Parathyroid adenoma (tissue), 2 donors: ENCODE measurements around the gene ERMARD.
A peak's percentile ranks its signal among the peaks of the same experiment; 100 is the strongest.

Experiments used
- H2AFZ ChIP-seq: fragments of 300-600 bp; sonication (generic); one replicate; pipeline ENCODE4 v1.7.0; 2017; ENCODE audit warnings: antibody characterized with exemption, mild to moderate bottlenecking
- H3K27ac ChIP-seq: fragments of 300-600 bp; sonication (generic); one replicate; pipeline ENCODE4 v1.7.0; 2017
- H3K27me3 ChIP-seq: fragments of 300-600 bp; sonication (generic); one replicate; pipeline ENCODE4 v1.7.0; 2017; ENCODE audit warnings: low read length; ENCODE audit not compliant: control insufficient read depth, insufficient read depth
- H3K36me3 ChIP-seq: fragments of 300-600 bp; sonication (generic); one replicate; pipeline ENCODE4 v1.7.0; 2017; ENCODE audit warnings: low read length; ENCODE audit not compliant: control insufficient read depth, insufficient read depth
- H3K4me1 ChIP-seq: fragments of 300-600 bp; sonication (generic); one replicate; pipeline ENCODE4 v1.7.0; 2017; ENCODE audit warnings: control low read depth
- H3K4me2 ChIP-seq: fragments of 300-600 bp; sonication (generic); one replicate; pipeline ENCODE4 v1.7.0; 2017; ENCODE audit warnings: low read length
- H3K4me3 ChIP-seq: fragments of 300-600 bp; sonication (generic); one replicate; pipeline ENCODE4 v1.7.0; 2017; ENCODE audit warnings: low read depth, low read length
- H3K79me2 ChIP-seq: fragments of 300-600 bp; sonication (generic); one replicate; pipeline ENCODE4 v1.7.0; 2017; ENCODE audit warnings: control low read depth
- H3K9ac ChIP-seq: fragments of 300-600 bp; sonication (generic); one replicate; pipeline ENCODE4 v1.7.0; 2017; ENCODE audit warnings: mild to moderate bottlenecking
- H3K9me3 ChIP-seq: fragments of 300-600 bp; sonication (generic); one replicate; pipeline ENCODE4 v1.7.0; 2017; ENCODE audit warnings: low read length; ENCODE audit not compliant: control insufficient read depth
- CTCF ChIP-seq: fragments of 300-600 bp; sonication (generic); IDR thresholded peaks from one replicate; pipeline ENCODE4 v1.7.0; 2017; ENCODE audit warnings: antibody characterized with exemption, mild to moderate bottlenecking
- donor health status: primary hyperparathyroidism.

Gene ERMARD

GRCh38 chr6:169807699-169808607 lies 56.5 kb downstream of the ERMARD start:
- H3K79me2 ChIP-seq, result no peaks in the 10 kb centered on the region
- H2AFZ ChIP-seq, result no peak overlapping the region
- no peak for TF ChIP-seq CTCF
- H3K36me3 ChIP-seq, result no peaks in the 10 kb centered on the region
- no peak overlapping the region for H3K4me3 ChIP-seq
- no peaks in the 10 kb centered on the region for H3K27me3 ChIP-seq
- H3K9ac ChIP-seq, result no peak overlapping the region
- H3K4me1 ChIP-seq, result no peaks in the 10 kb centered on the region
- H3K9me3 ChIP-seq, result no peaks in the 10 kb centered on the region
- no peak overlapping the region for H3K27ac ChIP-seq
- no peak overlapping the region for H3K4me2 ChIP-seq

- Histone ChIP-seq H3K27ac (no peak overlapping the region), H3K79me2 (no peaks in the 10 kb centered on the region), H3K27me3 (no peaks in the 10 kb centered on the region), H3K36me3 (no peaks in the 10 kb centered on the region), H2AFZ (no peak overlapping the region), H3K4me2 (no peak overlapping the region), H3K9me3 (no peaks in the 10 kb centered on the region), H3K4me1 (no peaks in the 10 kb centered on the region), H3K4me3 (no peak overlapping the region), H3K9ac (no peak overlapping the region)
- no peak for TF ChIP-seq CTCF
Observed at GRCh38 chr6:169808608-169808967, 57.2 kb downstream of the ERMARD start.

GRCh38 chr6:169809386-169809785 lies 58.0 kb downstream of the ERMARD start:
- Histone ChIP-seq H3K79me2 (no peaks in the 10 kb centered on the region), H2AFZ (no peak overlapping the region), H3K27me3 (no peaks in the 10 kb centered on the region), H3K4me3 (no peak overlapping the region), H3K36me3 (no peaks in the 10 kb centered on the region), H3K9me3 (no peaks in the 10 kb centered on the region), H3K9ac (no peak overlapping the region), H3K4me2 (no peak overlapping the region), H3K27ac (no peak overlapping the region), H3K4me1 (no peaks in the 10 kb centered on the region)
- TF ChIP-seq CTCF, result no peak

- Histone ChIP-seq H3K79me2 (no peaks in the 10 kb centered on the region), H3K9me3 (no peaks in the 10 kb centered on the region), H3K36me3 (no peaks in the 10 kb centered on the region), H3K9ac (no peak overlapping the region), H2AFZ (peak overlapping the region; percentile 23), H3K4me1 (no peaks in the 10 kb centered on the region), H3K4me2 (no peak overlapping the region), H3K4me3 (no peak overlapping the region), H3K27ac (no peak overlapping the region), H3K27me3 (no peaks in the 10 kb centered on the region)
- TF ChIP-seq CTCF, result no peak
Observed at GRCh38 chr6:169810066-169810989, 58.9 kb downstream of the ERMARD start.
